ENCODE data around the gene CPNE1. TPM values are rescaled to one million over a fixed set of nuclear protein-coding genes. Genes with fewer than 3 reads are reported as not detected.

The CPNE1 gene
- total and polyA plus RNA-seq, 12 donors, result 25.8 to 114 (median 53.7) TPM

- Histone ChIP-seq H3K4me1 (peaks cover 16 to 35% (median 29%) of the 10 kb centered on the region in 9 donors), H3K27ac (no peak overlapping the region), H3K36me3 (peaks cover 0 to 45% (median 22%) of the 10 kb centered on the region in 9 donors), H3K4me3 (no peak overlapping the region), H3K27me3 (peaks cover 0 to 7% (median 0%) of the 10 kb centered on the region in 7 donors), H3K9me3 (no peaks in the 10 kb centered on the region)
- WGBS, 2 donors, result 86 to 91% methylated on average over 2 of the region's 2 CpGs
- intact Hi-C loops (cut with DNase I), result no loop called here
- DNase-seq (no peak), ATAC-seq (no peak)
- TF ChIP-seq, protein P1, sequence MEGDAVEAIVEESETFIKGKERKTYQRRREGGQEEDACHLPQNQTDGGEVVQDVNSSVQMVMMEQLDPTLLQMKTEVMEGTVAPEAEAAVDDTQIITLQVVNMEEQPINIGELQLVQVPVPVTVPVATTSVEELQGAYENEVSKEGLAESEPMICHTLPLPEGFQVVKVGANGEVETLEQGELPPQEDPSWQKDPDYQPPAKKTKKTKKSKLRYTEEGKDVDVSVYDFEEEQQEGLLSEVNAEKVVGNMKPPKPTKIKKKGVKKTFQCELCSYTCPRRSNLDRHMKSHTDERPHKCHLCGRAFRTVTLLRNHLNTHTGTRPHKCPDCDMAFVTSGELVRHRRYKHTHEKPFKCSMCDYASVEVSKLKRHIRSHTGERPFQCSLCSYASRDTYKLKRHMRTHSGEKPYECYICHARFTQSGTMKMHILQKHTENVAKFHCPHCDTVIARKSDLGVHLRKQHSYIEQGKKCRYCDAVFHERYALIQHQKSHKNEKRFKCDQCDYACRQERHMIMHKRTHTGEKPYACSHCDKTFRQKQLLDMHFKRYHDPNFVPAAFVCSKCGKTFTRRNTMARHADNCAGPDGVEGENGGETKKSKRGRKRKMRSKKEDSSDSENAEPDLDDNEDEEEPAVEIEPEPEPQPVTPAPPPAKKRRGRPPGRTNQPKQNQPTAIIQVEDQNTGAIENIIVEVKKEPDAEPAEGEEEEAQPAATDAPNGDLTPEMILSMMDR (IDR thresholded peaks at IDR 0.05), result no peak
Measured at GRCh38 chr20:35621560-35621946, 43.1 kb downstream of the CPNE1 start.

DNA sequence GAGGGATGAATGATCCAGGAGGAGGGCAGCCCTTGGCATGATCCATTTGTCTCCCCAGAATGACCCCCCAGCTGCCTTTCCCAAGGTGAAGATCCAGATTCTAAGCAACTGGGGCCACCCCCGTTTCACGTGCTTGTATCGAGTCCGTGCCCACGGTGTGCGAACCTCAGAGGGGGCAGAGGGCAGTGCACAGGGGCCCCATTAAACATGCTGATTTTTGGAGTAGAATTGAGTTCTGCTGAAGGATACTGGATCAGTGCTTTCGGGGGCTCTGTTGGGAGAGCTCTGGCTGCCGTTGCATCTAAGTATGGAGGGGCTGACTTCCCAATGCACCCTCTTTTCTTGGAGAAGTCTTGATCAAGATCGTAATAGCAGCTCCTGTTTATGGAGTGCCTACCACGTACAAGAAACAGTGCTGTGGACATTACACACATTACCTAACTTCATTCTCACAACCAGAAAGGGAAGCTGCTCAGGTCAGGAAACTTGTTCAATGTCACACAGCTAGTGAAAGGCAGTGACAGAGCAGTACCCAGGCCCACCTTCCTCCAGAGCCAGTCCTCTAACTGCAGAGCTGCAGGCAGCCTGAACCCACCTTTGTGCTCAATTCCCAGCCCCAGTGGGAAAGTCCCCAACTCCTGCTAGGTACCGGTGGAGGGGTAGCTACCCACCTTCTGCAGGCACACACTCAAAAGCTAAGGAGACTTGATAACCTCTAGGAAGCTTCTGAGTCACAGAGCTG, 43.7 kb downstream of the CPNE1 start:
- intact Hi-C loops (cut with DNase I), result no loop called here
- no peak for ATAC-seq
- WGBS, 2 donors, result 94 to 95% methylated on average over 11 of the region's 11 CpGs
- Histone ChIP-seq H3K9me3 (no peaks in the 10 kb centered on the region), H3K27me3 (peaks cover 0 to 7% (median 0%) of the 10 kb centered on the region in 7 donors), H3K4me3 (no peak overlapping the region), H3K4me1 (peaks cover 16 to 37% (median 30%) of the 10 kb centered on the region in 9 donors), H3K27ac (no peak overlapping the region), H3K36me3 (peaks cover 0 to 40% (median 16%) of the 10 kb centered on the region in 9 donors)
- no peak for DNase-seq
- TF ChIP-seq, protein P1 (IDR thresholded peaks at IDR 0.05), result no peak

GRCh38 chr20:35619196-35620095, 45.3 kb downstream of the CPNE1 start:
- Histone ChIP-seq H3K4me3 (peak overlapping the region; percentile 23 to 80 (median 54)), H3K9me3 (no peaks in the 10 kb centered on the region), H3K27me3 (peaks cover 0 to 7% (median 0%) of the 10 kb centered on the region in 7 donors), H3K27ac (peak overlapping the region in 4 of 10 donors; percentile 19 to 94 (median 46)), H3K4me1 (peaks cover 19 to 44% (median 36%) of the 10 kb centered on the region in 9 donors), H3K36me3 (peaks cover 0 to 24% (median under 1%) of the 10 kb centered on the region in 9 donors)
- 6% methylated on average over 47 to 49 of the region's 49 CpGs for WGBS, 2 donors
- peak; percentile 79 to 83 for DNase-seq
- intact Hi-C loops (cut with DNase I), result loop anchor here in 6 of 10 donors (5.0 to 10.0 kb wide), 4 partner anchors 43 to 77 kb away; partner anchors contain the start of genes CPNE1 (in 6 of the 6), RBM12 (in 6 of the 6), ERGIC3 (in 1 of the 6) and NFS1 (in 1 of the 6)
- ATAC-seq, result peak in 7 of 8 donors; percentile 10 to 48 (median 25)
- TF ChIP-seq, protein P1 (IDR thresholded peaks at IDR 0.05), result peak in 4 of 9 donors; percentile 35 to 45 (median 40)
